HepG2 (cell line): ENCODE data around the gene OGFOD3. TPM values are rescaled to one million over a fixed set of nuclear protein-coding genes. Genes with fewer than 3 reads are reported as not detected.

Source experiments
- DNMT3B ChIP-seq: conservative IDR thresholded peaks from 2 replicates; pipeline ENCODE4 v1.6.1; 2016; ENCODE audit warnings: missing biosample characterization, control low read depth
- PLSCR1 ChIP-seq: sonication (generic); formaldehyde crosslinking; IDR thresholded peaks from 2 replicates; pipeline ENCODE4 v1.5.0; 2020; ENCODE audit warnings: missing genetic modification reagents, mild to moderate bottlenecking, borderline replicate concordance
- RERE ChIP-seq: IDR thresholded peaks from 2 replicates; pipeline ENCODE4 v1.6.1; 2016; ENCODE audit warnings: low read depth, missing genetic modification reagents, missing compliant biosample characterization
- SNAPC5 ChIP-seq: sonication (generic); formaldehyde crosslinking; IDR thresholded peaks from 2 replicates; pipeline ENCODE4 v1.8.1; 2023; ENCODE audit warnings: mild to moderate bottlenecking, missing genetic modification reagents, borderline replicate concordance
- ZNF160 ChIP-seq: sonication (generic); formaldehyde crosslinking; IDR thresholded peaks from 2 replicates; pipeline ENCODE4 v1.8.0; 2022; ENCODE audit warnings: mild to moderate bottlenecking, inconsistent platforms, missing genetic modification reagents
- ZNF570 ChIP-seq: sonication (generic); formaldehyde crosslinking; IDR thresholded peaks from 2 replicates; pipeline ENCODE4 v1.4.0; 2020; ENCODE audit warnings: mild to moderate bottlenecking, missing genetic modification reagents, borderline replicate concordance
- ZNF788 ChIP-seq: sonication (generic); formaldehyde crosslinking; IDR thresholded peaks from 2 replicates; pipeline ENCODE4 v1.5.0; 2020; ENCODE audit warnings: mild to moderate bottlenecking, missing genetic modification reagents, borderline replicate concordance
- ZNF792 ChIP-seq: IDR thresholded peaks from 2 replicates; pipeline ENCODE4 v1.6.1; 2016
- polyA plus RNA-seq, 8 experiments: library from polyadenylated mRNA; depleted of rRNA in 3 of 8; stranded (reverse) in 7 of 8; unstranded in 1 of 8; fragments of >200 nt; fragmentation: Illumina TruSeq in 4 of 8; extraction: Trizol in 4 of 8; gene quantifications; 2 replicates each; pipeline versions ENCODE4 v1.2.1 to v1.2.3, GENCODE V29; 2011 to 2016; ENCODE audit warnings: low read depth in 4 of 8, missing spikeins in 1 of 8, mixed read lengths in 1 of 8; ENCODE audit not compliant: insufficient read depth in 1 of 8
- total RNA-seq, 5 experiments: library from RNA; depleted of rRNA; stranded (reverse); fragments of >200 nt; fragmentation: Illumina TruSeq; extraction: Trizol; gene quantifications; 2 replicates each; pipeline ENCODE4 v1.2.3, GENCODE V29; 2016; ENCODE audit warnings: low read depth in 1 of 5

OGFOD3 gene
- total and polyA plus RNA-seq, 2 of the 13 experiments (the other 11 are each of a cell fraction or from before 2014, with no cell fraction given) = 40.0 to 42.1 TPM

GRCh38 chr17:82406131-82406671, 12.2 kb downstream of the OGFOD3 start (continued):
- TF ChIP-seq RERE (CRISPR knock-in tag) (no peak), ZNF570 (CRISPR knock-in tag) (no peak), PLSCR1 (CRISPR knock-in tag) (no peak), ZNF160 (CRISPR knock-in tag) (no peak), ZNF788 (CRISPR knock-in tag) (no peak), SNAPC5 (CRISPR knock-in tag) (no peak), ZNF792 (CRISPR knock-in tag) (no peak), DNMT3B (CRISPR knock-in tag) (no peak)
- TF ChIP-seq, all 625 proteins: peak for 0
